K562 (cell line): ENCODE measurements around the gene SERINC5. TPM values are rescaled to one million over a fixed set of nuclear protein-coding genes. Genes with fewer than 3 reads are reported as not detected.

Source experiments
- ATAC-seq: fragments of 200-7000 bp; cut with Tn5 transposase; 3 replicates; pipeline ENCODE4 v1.9.1; 2020; ENCODE audit warnings: moderate library complexity
- BruUV-seq: library from RNA; stranded (reverse); fragments of 400-500 nt; replicated peaks from 2 replicates; lab custom pipeline; 2021; lab: Mats Ljungman, UMichigan
- CTCF ChIA-PET: fragments of 300-600 bp; formaldehyde crosslinking; extraction: SDS; loops from one replicate; lab custom pipeline; 2021; ENCODE audit warnings: low intra/inter-chr PET ratio; lab: Yijun Ruan, JAX
- POLR2A ChIA-PET: fragments of 300-600, 350-650 bp; sonication (Branson Sonifier 250); formaldehyde crosslinking; extraction: SDS; loops from one replicate; lab custom pipeline; 2021; ENCODE audit warnings: antibody characterized with exemption, inconsistent platforms; lab: Yijun Ruan, JAX
- DNase-seq, 4 experiments: peaks; one replicate each; pipeline versions ENCODE4 v3.0.0 to v3.0.0-alpha.2; 2011 to 2018; ENCODE audit warnings: low spot score in 3 of 4, mixed read lengths in 3 of 4; ENCODE audit errors: extremely low read depth in 1 of 4
- FAIRE-seq: peaks from 2 replicates; lab custom pipeline; 2011; peaks lifted over from hg19 to GRCh38; lab: Jason Lieb, UNC
- H2AFZ ChIP-seq: 2 replicates; pipeline ENCODE4 v1.6.0; 2011; ENCODE audit warnings: low read depth, low read length, control low read depth, inconsistent platforms
- H3K27ac ChIP-seq: fragments of 200-600 bp; 3 replicates; pipeline ENCODE4 v1.8.0; 2011; ENCODE audit warnings: low read depth, mild to moderate bottlenecking, control low read depth, inconsistent platforms, low read length, moderate library complexity, mixed read lengths; ENCODE audit errors: extremely low read depth
- H3K27me3 ChIP-seq, 2 experiments: fragments of 300-600 bp in 1 of 2; 2 replicates in 1 of 2; 3 replicates in 1 of 2; pipeline versions ENCODE4 v1.6.0 to v1.8.0; 2011; ENCODE audit warnings: inconsistent platforms in 2 of 2, low read length in 2 of 2, mild to moderate bottlenecking in 1 of 2, mixed read lengths in 1 of 2, moderate library complexity in 1 of 2; ENCODE audit not compliant: control insufficient read depth in 2 of 2, insufficient read depth in 2 of 2
- H3K36me3 ChIP-seq: fragments of 300-600 bp; 3 replicates; pipeline ENCODE4 v1.8.0; 2011; ENCODE audit warnings: mild to moderate bottlenecking, low read length, inconsistent platforms; ENCODE audit not compliant: control insufficient read depth, insufficient read depth
- H3K4me1 ChIP-seq, 2 experiments: fragments of 200-600 bp in 1 of 2; replicated peaks in 1 of 2; 2 replicates in 1 of 2; 3 replicates in 1 of 2; pipeline versions ENCODE4 v1.5.1 to v1.8.0; 2011; ENCODE audit warnings: inconsistent platforms in 2 of 2, low read length in 2 of 2, mild to moderate bottlenecking in 1 of 2, mixed read lengths in 1 of 2, moderate library complexity in 1 of 2; ENCODE audit not compliant: control insufficient read depth in 2 of 2, insufficient read depth in 2 of 2
- H3K4me2 ChIP-seq: 2 replicates; pipeline ENCODE4 v1.6.1; 2011; ENCODE audit warnings: low read length, control low read depth, inconsistent platforms, mixed read lengths; ENCODE audit not compliant: insufficient read depth
- H3K4me3 ChIP-seq: fragments of 200-600 bp; sonication (generic), shearing (Covaris generic); 2 replicates; pipeline ENCODE4 v1.5.1; 2016; ENCODE audit warnings: control low read depth, inconsistent platforms
- H3K79me2 ChIP-seq: fragments of 200-600 bp; 3 replicates; pipeline ENCODE4 v1.8.0; 2011; ENCODE audit warnings: low read length, inconsistent platforms; ENCODE audit not compliant: control insufficient read depth, insufficient read depth
- H3K9ac ChIP-seq, 2 experiments: 2 replicates each; pipeline versions ENCODE4 v1.6.0 to v1.6.1; 2011; ENCODE audit warnings: low read depth in 2 of 2, low read length in 2 of 2, control low read depth in 1 of 2, inconsistent platforms in 1 of 2, mild to moderate bottlenecking in 1 of 2, mixed read lengths in 1 of 2; ENCODE audit not compliant: insufficient read depth in 1 of 2
- H3K9me1 ChIP-seq: one replicate; pipeline ENCODE4 v1.6.0; 2011; ENCODE audit warnings: inconsistent platforms, mild to moderate bottlenecking, low read length, moderate library complexity; ENCODE audit not compliant: control insufficient read depth, insufficient read depth
- H3K9me3 ChIP-seq: replicated peaks from 2 replicates; pipeline ENCODE4 v1.5.1; 2011; ENCODE audit warnings: low read depth, low read length, inconsistent platforms; ENCODE audit not compliant: control insufficient read depth, insufficient read depth
- H4K20me1 ChIP-seq: replicated peaks from 2 replicates; pipeline ENCODE4 v1.6.1; 2011; ENCODE audit warnings: low read length, inconsistent platforms, mixed read lengths; ENCODE audit not compliant: control insufficient read depth, insufficient read depth
- KLF6 ChIP-seq: fragments of 250-450 bp; sonication (Bioruptor Pico); IDR thresholded peaks from 2 replicates; pipeline ENCODE4 v1.4.0; 2020; ENCODE audit warnings: mild to moderate bottlenecking, moderate library complexity, borderline replicate concordance
- LCOR ChIP-seq: sonication (generic); formaldehyde crosslinking; IDR thresholded peaks from 2 replicates; pipeline ENCODE4 v1.8.0; 2022; ENCODE audit warnings: mild to moderate bottlenecking, missing genetic modification reagents
- MEIS2 ChIP-seq: fragments of 450-650 bp; IDR thresholded peaks from 2 replicates; pipeline ENCODE4 v1.6.1; 2014; ENCODE audit warnings: mild to moderate bottlenecking; ENCODE audit not compliant: partially characterized antibody
- MYNN ChIP-seq, 2 experiments: sonication (generic); formaldehyde crosslinking in 1 of 2; IDR thresholded peaks; 2 replicates each; pipeline versions ENCODE4 v1.5.0 to v1.6.1; 2016 to 2020; ENCODE audit warnings: antibody characterized with exemption in 1 of 2, missing genetic modification reagents in 1 of 2
- RNF2 ChIP-seq: sonication (generic); IDR thresholded peaks from 2 replicates; pipeline ENCODE4 v1.6.1; 2016
- TFE3 ChIP-seq: fragments of 450-650 bp; formaldehyde crosslinking; IDR thresholded peaks from 2 replicates; pipeline ENCODE4 v1.4.0; 2020; ENCODE audit warnings: mild to moderate bottlenecking, mixed read lengths
- ZBTB11 ChIP-seq, 3 experiments: fragments of 200-800 bp in 1 of 3; fragments of 250-450 bp in 1 of 3; fragments of 450-650 bp in 1 of 3; sonication (Bioruptor Pico) in 1 of 3; sonication (Bioruptor generic) in 1 of 3; formaldehyde crosslinking in 1 of 3; IDR thresholded peaks; 2 replicates each; pipeline versions ENCODE4 v1.6.1 to v1.8.0; 2016 to 2022; ENCODE audit warnings: mild to moderate bottlenecking in 2 of 3, missing genetic modification characterization in 2 of 3, missing compliant biosample characterization in 1 of 3, moderate library complexity in 1 of 3
- ZFP30 ChIP-seq: fragments of 250-450 bp; sonication (Bioruptor Pico); IDR thresholded peaks from 2 replicates; pipeline ENCODE4 v1.8.0; 2022; ENCODE audit warnings: moderate library complexity, mild to moderate bottlenecking, inconsistent platforms, borderline replicate concordance
- ZNF77 ChIP-seq: fragments of 250-450 bp; sonication (Bioruptor Pico); IDR thresholded peaks from 2 replicates; pipeline ENCODE4 v1.5.0; 2020
- whole genome bisulfite sequencing: fragments of 100-300 bp; shearing (Covaris generic); methylation state at CpG from one replicate; pipeline ENCODE4 v1.1.6; 2016; ENCODE audit warnings: low coverage, mixed read lengths; ENCODE audit not compliant: insufficient coverage; ENCODE audit errors: missing lambda C conversion rate; 5-methylcytosine and 5-hydroxymethylcytosine counted together
- in situ Hi-C: fragments of 300-500 bp; cut with MboI; formaldehyde crosslinking; loops from 4 replicates; pipeline ENCODE4 v1.15.0; 2018; ENCODE audit warnings: inconsistent platforms, mixed read lengths
- intact Hi-C: fragments of 100-400 bp; cut with micrococcal nuclease; formaldehyde crosslinking; loops from 2 replicates; pipeline ENCODE4 v1.14.2; 2022
- polyA plus RNA-seq, 8 experiments: library from polyadenylated mRNA; depleted of rRNA in 4 of 8; stranded (reverse) in 5 of 8; unstranded in 3 of 8; fragments of >200 nt; fragmentation: Nextera tagmentation in 2 of 8; fragmentation: Illumina TruSeq in 1 of 8; extraction: Ambion mirVana in 2 of 8; extraction: Trizol in 1 of 8; gene quantifications; 2 replicates each; pipeline versions ENCODE4 v1.2.1 to v1.2.3, GENCODE V29; 2011 to 2014; ENCODE audit warnings: inconsistent platforms in 1 of 8, missing spikeins in 1 of 8
- total RNA-seq, 7 experiments: library from RNA; depleted of rRNA in 6 of 7; stranded (reverse); fragments of >200 nt in 6 of 7; fragmentation: Illumina TruSeq in 2 of 7; extraction: Trizol in 2 of 7; gene quantifications; 2 replicates each; pipeline versions ENCODE4 v1.2.1 to v1.2.3, GENCODE V29; 2011 to 2021; ENCODE audit warnings: low replicate concordance in 1 of 7

SERINC5 gene
- total and polyA plus RNA-seq, 9 of the 15 experiments (the other 6 are each of a cell fraction or from before 2014, with no cell fraction given): 1.4 to 7.9 (median 3.7) TPM

DNA sequence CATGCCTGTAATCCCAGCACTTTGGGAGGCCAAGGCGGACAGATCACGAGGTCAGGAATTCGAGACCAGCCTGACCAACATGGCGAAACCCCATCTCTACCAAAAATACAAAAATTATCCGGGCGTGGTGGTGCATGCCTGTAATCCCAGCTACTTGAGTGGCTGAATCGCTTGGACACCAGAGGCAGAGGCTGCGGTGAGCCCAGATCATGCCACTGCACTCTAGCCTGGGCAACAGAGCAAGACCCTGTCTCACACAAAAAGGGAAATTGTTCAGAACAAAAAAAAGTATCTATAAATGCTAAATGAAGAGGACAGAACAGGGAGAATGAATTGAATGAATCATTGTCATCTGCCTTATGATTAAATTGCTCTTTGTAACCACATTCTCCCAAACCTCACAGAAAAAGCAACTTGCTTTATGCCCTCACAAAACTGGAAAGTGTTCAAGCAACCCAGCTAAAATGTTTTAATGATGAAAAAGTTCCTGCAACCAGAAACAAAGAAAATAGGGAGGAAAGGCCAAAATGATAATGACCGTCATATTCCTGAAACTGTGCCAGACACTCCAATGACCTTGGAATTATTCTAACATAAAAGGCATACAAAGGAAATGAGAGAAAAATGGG, 83.7 kb downstream of the SERINC5 start:
- Histone ChIP-seq H3K4me1 (no peaks in the 10 kb centered on the region; a peak in 1 of 5 replicates), H4K20me1 (no peaks in the 10 kb centered on the region), H3K27ac (no peak overlapping the region), H3K4me3 (no peak overlapping the region), H3K4me2 (no peak overlapping the region), H3K9me3 (no peaks in the 10 kb centered on the region), H3K79me2 (no peaks in the 10 kb centered on the region), H3K9me1 (no peaks in the 10 kb centered on the region), H3K36me3 (0 out of 3 replicates have a peak, but pooled peaks cover 2% of the 10 kb centered on the region), H3K9ac (no peak overlapping the region), H2AFZ (no peak overlapping the region), H3K27me3 (no peaks in the 10 kb centered on the region)
- FAIRE-seq: no peak
- WGBS: 93% methylated on average over 8 of the region's 9 CpGs
- intact Hi-C loops: no loop called here
- ChIA-PET CTCF (no interaction called here), POLR2A (no interaction called here)
- ATAC-seq: no peak
- in situ Hi-C loops: no loop called here
- no TSS peak for BruUV-seq
- TF ChIP-seq ZFP30 (CRISPR knock-in tag) (no peak), ZNF77 (no peak), LCOR (CRISPR knock-in tag) (no peak), KLF6 (no peak), RNF2 (no peak), MYNN (IDR thresholded peaks at IDR 0.05) (no peak), MYNN (CRISPR knock-in tag; IDR thresholded peaks at IDR 0.05) (no peak)
- no peak for DNase-seq

GRCh38 chr5:80170117-80170535, 85.7 kb downstream of the SERINC5 start:
- no peaks in the 10 kb centered on the region for H3K27me3 ChIP-seq
- WGBS: 24% methylated on average over 2 of the region's 2 CpGs
- H3K9me3 ChIP-seq: no peaks in the 10 kb centered on the region
- H3K4me2 ChIP-seq: no peak overlapping the region
- peak; percentile 70 for FAIRE-seq
- intact Hi-C loops (no loop called here), in situ Hi-C loops (no loop called here)
- ATAC-seq: peak; percentile 56; the same call in 2 of the 3 replicates
- no peaks in the 10 kb centered on the region for H3K79me2 ChIP-seq
- ChIA-PET POLR2A (interaction anchor here (0.7 to 1.1 kb wide), 2 partner anchors 9 to 87 kb away, joined by 3 to 7 read pairs; no protein-coding TSS in a partner anchor), CTCF (no interaction called here)
- 0 out of 3 replicates have a peak, but pooled peaks cover 2% of the 10 kb centered on the region for H3K36me3 ChIP-seq
- no peaks in the 10 kb centered on the region for H4K20me1 ChIP-seq
- no peak overlapping the region for H3K9ac ChIP-seq
- no peak overlapping the region for H3K4me3 ChIP-seq
- no peak overlapping the region for H3K27ac ChIP-seq
- no peak for DNase-seq
- no peak overlapping the region for H2AFZ ChIP-seq
- no peaks in the 10 kb centered on the region; a peak in 1 of 5 replicates for H3K4me1 ChIP-seq
- no peaks in the 10 kb centered on the region for H3K9me1 ChIP-seq
- no TSS peak for BruUV-seq
- no peak for TF ChIP-seq ZBTB11 (CRISPR knock-in tag; IDR thresholded peaks at IDR 0.05)
- TF ChIP-seq MEIS2: peak; percentile 2
- peak; percentile 86 for TF ChIP-seq TFE3 (CRISPR knock-in tag)
